NCI-H2107 (cell line): Measurements from ENCODE around the gene BMAL1.
"Not testable (repeated sequence)": the region's sequence is repeated elsewhere in the genome, so short reads cannot be mapped to it uniquely, and the experiment has no call there.

Experiments
- DNase-seq: peaks from one replicate; lab custom pipeline; 2025; lab: John Stamatoyannopoulos, UW

BMAL1 gene

GRCh38 chr11:13277768-13278608 lies at the start of gene BMAL1:
Gene BMAL1 (plus strand): TSS chr11:13277790. CDS start chr11:13354309, 76,519 bp downstream.
- DNase-seq: no peak

GRCh38 chr11:13228572-13228971 lies 49.0 kb upstream of the BMAL1 start:
- no peak for DNase-seq

GRCh38 chr11:13229136-13229535 lies 48.5 kb upstream of the BMAL1 start:
- DNase-seq: no peak

- no peak for DNase-seq
These were observed 47.8 kb upstream of the BMAL1 start for GRCh38 chr11:13229711-13230318.

GRCh38 chr11:13233173-13233745 lies 44.3 kb upstream of the BMAL1 start:
- no peak for DNase-seq

- no peak for DNase-seq
These were observed 41.7 kb upstream of the BMAL1 start for GRCh38 chr11:13235895-13236294.

- no peak for DNase-seq
These were observed 41.0 kb upstream of the BMAL1 start for GRCh38 chr11:13236626-13237025.

GRCh38 chr11:13237761-13238160 lies 39.8 kb upstream of the BMAL1 start:
- no peak for DNase-seq

GRCh38 chr11:13238879-13239514 lies 38.6 kb upstream of the BMAL1 start:
- no peak for DNase-seq

- DNase-seq: no peak
These were observed 35.0 kb upstream of the BMAL1 start for GRCh38 chr11:13242564-13242963.

- DNase-seq: no peak
These were observed 29.8 kb upstream of the BMAL1 start for GRCh38 chr11:13247606-13248296.

- DNase-seq: no peak
These were observed 28.4 kb upstream of the BMAL1 start for GRCh38 chr11:13249177-13249576.

- no peak for DNase-seq
These were observed 27.6 kb upstream of the BMAL1 start for GRCh38 chr11:13249992-13250391.

- no peak for DNase-seq
These were observed 25.6 kb upstream of the BMAL1 start for GRCh38 chr11:13251966-13252365.

- DNase-seq: no peak
These were observed 25.2 kb upstream of the BMAL1 start for GRCh38 chr11:13252438-13252837.

GRCh38 chr11:13256216-13256615 lies 21.4 kb upstream of the BMAL1 start:
- DNase-seq: no peak

GRCh38 chr11:13258061-13258460 lies 19.5 kb upstream of the BMAL1 start:
- not testable (repeated sequence) for DNase-seq

- no peak for DNase-seq
These were observed 18.7 kb upstream of the BMAL1 start for GRCh38 chr11:13258855-13259254.

GRCh38 chr11:13259374-13259773 lies 18.2 kb upstream of the BMAL1 start:
- no peak for DNase-seq

- DNase-seq: no peak
These were observed 17.2 kb upstream of the BMAL1 start for GRCh38 chr11:13260201-13260962.

- no peak for DNase-seq
These were observed 16.5 kb upstream of the BMAL1 start for GRCh38 chr11:13260963-13261588.
